Esophagus muscularis mucosa (tissue), 4 donors: Measurements from ENCODE around the gene STOML2. TPM values are rescaled to one million over a fixed set of nuclear protein-coding genes. Genes with fewer than 3 reads are reported as not detected.
A peak's percentile ranks its signal among the peaks of the same experiment; 100 is the strongest.

ENCODE experiments used
- DNase-seq: peaks from one replicate; pipeline ENCODE4 v3.0.0-alpha.2; 2017; ENCODE audit errors: extremely low spot score
- H3K27ac ChIP-seq, 4 donors: fragments of 200-600 bp; sonication (generic); replicated peaks in 1 of 4; 1 replicate in 3 of 4; 2 replicates in 1 of 4; pipeline ENCODE4 v1.5.1; 2016 to 2019; ENCODE audit warnings: mild to moderate bottlenecking in 1 of 4
- H3K27me3 ChIP-seq, 4 donors: fragments of 200-600 bp; sonication (generic); one replicate each; pipeline versions ENCODE4 v1.5.1 to v1.6.0; 2016 to 2019
- H3K36me3 ChIP-seq, 4 donors: fragments of 200-600 bp; sonication (generic); one replicate each; pipeline ENCODE4 v1.5.1; 2016 to 2019
- H3K4me1 ChIP-seq, 4 donors: fragments of 200-600 bp; sonication (generic); one replicate each; pipeline ENCODE4 v1.5.1; 2016 to 2019
- H3K4me3 ChIP-seq, 4 donors: fragments of 200-600 bp; sonication (generic); 1 replicate in 2 of 4; 2 replicates in 2 of 4; pipeline ENCODE4 v1.5.1; 2016 to 2019; ENCODE audit warnings: mild to moderate bottlenecking in 4 of 4, moderate library complexity in 1 of 4
- H3K9me3 ChIP-seq, 4 donors: fragments of 200-600 bp; sonication (generic); 1 replicate in 3 of 4; 2 replicates in 1 of 4; pipeline ENCODE4 v1.5.1; 2016 to 2019
- CTCF ChIP-seq, 3 experiments: fragments of 200-600 bp in 2 of 3; fragments of 450-650 bp in 1 of 3; sonication (generic) in 2 of 3; IDR thresholded peaks; one replicate each; pipeline ENCODE4 v1.5.1; 2017 to 2019; ENCODE audit warnings: antibody characterized with exemption in 3 of 3, mild to moderate bottlenecking in 2 of 3, moderate library complexity in 1 of 3
- EP300 ChIP-seq: sonication (generic); formaldehyde crosslinking; IDR thresholded peaks from one replicate; pipeline ENCODE4 v1.6.1; 2017; ENCODE audit warnings: antibody characterized with exemption
- POLR2A ChIP-seq: fragments of 450-650 bp; IDR thresholded peaks from one replicate; pipeline ENCODE4 v1.6.1; 2017; ENCODE audit warnings: antibody characterized with exemption, moderate library complexity, mild to moderate bottlenecking, low read depth
- POLR2AphosphoS5 ChIP-seq, 2 donors: sonication (generic); formaldehyde crosslinking; IDR thresholded peaks; one replicate each; pipeline ENCODE4 v1.6.1; 2017; ENCODE audit warnings: antibody characterized with exemption in 2 of 2
- WGBS: methylation state at CpG from one replicate; pipeline ENCODE4 v1.1.5; 2018; 5-methylcytosine and 5-hydroxymethylcytosine counted together
- intact Hi-C: fragments of 100-400 bp; cut with DNase I; formaldehyde crosslinking; loops from one replicate; pipeline ENCODE4 v1.15.1; 2023
- total RNA-seq, 4 donors: library from RNA; depleted of rRNA; stranded (reverse); fragments of >200 nt; gene quantifications; one replicate each; pipeline versions ENCODE4 v1.1.0 to v1.2.1, GENCODE V29; 2016

The STOML2 gene
- total RNA-seq, 4 donors from 2014 or later = 108 to 130 (median 123) TPM

- intact Hi-C loops = no loop called here
- no peak for TF ChIP-seq POLR2A
- no peak for TF ChIP-seq CTCF (IDR thresholded peaks at IDR 0.05)
- TF ChIP-seq POLR2AphosphoS5 (IDR thresholded peaks at IDR 0.05) = no peak
- no peak for TF ChIP-seq EP300
- H3K36me3 ChIP-seq = no peaks in the 10 kb centered on the region
- no peak for DNase-seq
- H3K4me3 ChIP-seq = no peak overlapping the region
- WGBS = 91% methylated on average over 7 of the region's 7 CpGs
- no peak overlapping the region for H3K27ac ChIP-seq
- H3K9me3 ChIP-seq = no peaks in the 10 kb centered on the region
- H3K4me1 ChIP-seq = peaks cover 0 to 7% (median 0%) of the 10 kb centered on the region in 4 donors
- no peaks in the 10 kb centered on the region for H3K27me3 ChIP-seq
Measured at GRCh38 chr9:35135988-35136387, 33.1 kb upstream of the STOML2 start.

DNA sequence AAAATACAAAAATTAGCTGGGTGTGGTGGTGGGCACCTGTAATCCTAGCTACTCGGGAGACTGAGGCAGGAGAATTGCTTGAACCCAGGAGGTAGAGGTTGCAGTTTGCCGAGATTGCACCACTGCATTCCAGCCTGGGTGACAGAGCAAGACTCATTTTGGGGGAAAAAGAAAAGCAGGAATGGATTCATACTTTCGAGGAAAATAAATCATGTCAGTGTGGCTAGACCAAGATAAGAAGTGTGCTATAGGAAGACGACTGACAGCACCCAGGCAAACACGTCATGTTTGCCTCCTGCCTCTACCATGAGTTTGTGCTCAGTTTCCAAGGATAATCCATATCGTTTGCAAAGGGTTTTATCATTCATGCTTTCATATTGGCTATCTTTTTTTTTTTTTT lies 32.0 kb upstream of the STOML2 start:
- Histone ChIP-seq H3K4me3 (no peak overlapping the region), H3K27ac (no peak overlapping the region), H3K4me1 (peaks cover 0 to 7% (median 0%) of the 10 kb centered on the region in 4 donors), H3K36me3 (no peaks in the 10 kb centered on the region), H3K27me3 (no peaks in the 10 kb centered on the region), H3K9me3 (no peaks in the 10 kb centered on the region)
- no peak for TF ChIP-seq EP300
- no peak for TF ChIP-seq CTCF (IDR thresholded peaks at IDR 0.05)
- TF ChIP-seq POLR2A = no peak
- TF ChIP-seq POLR2AphosphoS5 (IDR thresholded peaks at IDR 0.05) = no peak
- 87% methylated on average over 6 of the region's 6 CpGs for WGBS
- intact Hi-C loops = no loop called here
- DNase-seq = no peak

DNA sequence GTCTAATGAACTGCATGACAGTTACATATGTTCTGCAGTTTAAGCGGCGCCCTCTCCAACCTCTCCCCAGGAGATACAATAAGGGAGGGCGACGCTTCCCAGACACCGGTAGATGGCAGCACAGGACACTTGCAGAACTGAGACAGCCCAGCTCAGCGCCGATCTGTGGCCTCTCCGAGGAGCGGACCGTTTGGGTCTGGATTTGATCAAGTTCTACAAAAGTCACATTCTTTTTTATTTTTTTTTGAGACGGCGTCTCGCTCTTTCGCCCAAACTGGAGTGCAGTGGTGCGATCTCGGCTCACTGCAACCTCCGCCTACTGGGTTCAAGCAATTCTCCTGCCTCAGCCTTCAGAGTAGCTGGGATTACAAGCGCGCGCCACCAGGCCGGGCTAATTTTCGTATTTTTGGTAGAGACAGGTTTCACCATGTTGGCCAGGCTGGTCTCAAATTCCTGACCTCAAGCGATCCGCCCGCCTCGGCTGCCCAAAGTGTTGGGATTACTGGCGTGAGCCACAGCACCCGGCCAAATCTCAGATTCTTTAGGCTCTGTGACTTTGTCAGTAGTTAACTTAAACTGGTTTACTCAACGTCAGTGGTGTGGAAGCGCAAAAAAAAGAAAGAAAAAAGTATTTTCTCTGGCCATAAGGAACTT lies 14.1 kb upstream of the STOML2 start:
- H3K27ac ChIP-seq = peak overlapping the region; percentile 83 to 93 (median 89)
- no peaks in the 10 kb centered on the region for H3K9me3 ChIP-seq

DNA sequence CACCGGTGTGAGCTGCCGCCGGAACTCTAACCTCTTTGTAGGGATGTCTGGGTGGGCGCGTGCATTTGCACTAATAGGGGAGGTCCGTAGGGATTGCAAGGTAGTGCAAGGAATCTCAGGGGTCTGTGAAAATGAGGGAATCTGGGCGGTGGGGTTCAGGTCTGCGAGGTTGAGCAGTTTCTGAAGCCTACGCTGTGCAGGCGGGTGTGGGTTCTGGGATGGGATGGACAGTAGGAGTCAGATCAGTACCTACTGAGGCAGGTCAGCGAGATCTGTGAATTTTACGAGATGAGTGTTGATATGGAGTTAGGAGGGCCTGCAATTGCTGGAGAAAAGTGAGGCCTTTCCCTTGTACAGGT lies 13.6 kb upstream of the STOML2 start:
- Histone ChIP-seq H3K9me3 (no peaks in the 10 kb centered on the region), H3K27me3 (no peaks in the 10 kb centered on the region), H3K27ac (peak overlapping the region; percentile 83 to 93 (median 89)), H3K36me3 (no peaks in the 10 kb centered on the region), H3K4me3 (peak overlapping the region; percentile 60 to 75 (median 62)), H3K4me1 (peaks cover 48 to 55% (median 54%) of the 10 kb centered on the region in 4 donors)
- intact Hi-C loops = loop anchor here (1.0 to 10.0 kb wide), 4 partner anchors 46 to 436 kb away; partner anchors contain the start of gene UNC13B
- no peak for TF ChIP-seq EP300
- no peak for TF ChIP-seq POLR2AphosphoS5 (IDR thresholded peaks at IDR 0.05)
- TF ChIP-seq POLR2A = no peak
- TF ChIP-seq CTCF (IDR thresholded peaks at IDR 0.05) = no peak
- 0% methylated on average over 10 of the region's 12 CpGs for WGBS
- no peak for DNase-seq

More for the DNA sequence above, 14.1 kb upstream of the STOML2 start:
- TF ChIP-seq CTCF (IDR thresholded peaks at IDR 0.05) (peak; percentile 94 to 97 (median 96)), POLR2A (no peak), EP300 (no peak), POLR2AphosphoS5 (IDR thresholded peaks at IDR 0.05) (peak in 1 of 2 donors; percentile 58)
- peaks cover 44 to 50% (median 49%) of the 10 kb centered on the region in 4 donors for H3K4me1 ChIP-seq
- no peaks in the 10 kb centered on the region for H3K27me3 ChIP-seq
- peak; percentile 96 for DNase-seq
- no peaks in the 10 kb centered on the region for H3K36me3 ChIP-seq
- intact Hi-C loops = loop anchor here (1.0 to 10.0 kb wide), 5 partner anchors 45 to 435 kb away; partner anchors contain the start of gene UNC13B
- H3K4me3 ChIP-seq = peak overlapping the region; percentile 60 to 75 (median 62)
- WGBS = 16% methylated on average over 20 of the region's 30 CpGs
